Mesothelial cell of epicardium (in vitro differentiated cells): ENCODE data around the gene SLC23A2. TPM values are rescaled to one million over a fixed set of nuclear protein-coding genes. Genes with fewer than 3 reads are reported as not detected.

ENCODE experiments used
- DNase-seq, 2 experiments: peaks; one replicate each; pipeline ENCODE4 v3.0.0; 2021; ENCODE audit warnings: low spot score in 2 of 2; ENCODE audit not compliant: unreplicated experiment in 2 of 2
- H3K27ac Mint-ChIP-seq: 2 replicates; pipeline ENCODE4 v1.8.0; 2021; ENCODE audit warnings: mixed read lengths
- H3K27me3 Mint-ChIP-seq: 2 replicates; pipeline ENCODE4 v1.8.0; 2021; ENCODE audit warnings: low read depth, mixed read lengths
- H3K36me3 Mint-ChIP-seq: 2 replicates; pipeline ENCODE4 v1.8.0; 2021; ENCODE audit warnings: mixed read lengths
- H3K4me1 Mint-ChIP-seq: 2 replicates; pipeline ENCODE4 v1.8.0; 2021; ENCODE audit warnings: mixed read lengths
- H3K4me3 Mint-ChIP-seq: 2 replicates; pipeline ENCODE4 v1.8.0; 2021; ENCODE audit warnings: mild to moderate bottlenecking, moderate library complexity, mixed read lengths
- H3K9me3 Mint-ChIP-seq: 2 replicates; pipeline ENCODE4 v1.8.0; 2021; ENCODE audit warnings: mixed read lengths
- CTCF ChIP-seq: fragments of 200-600 bp; sonication (generic); IDR thresholded peaks from one replicate; pipeline ENCODE4 v1.5.0; 2021; ENCODE audit warnings: antibody characterized with exemption; ENCODE audit not compliant: unreplicated experiment
- total RNA-seq: library from RNA; stranded (reverse); gene quantifications from 3 replicates; pipeline ENCODE4 v1.2.1, GENCODE V29; 2021

The SLC23A2 gene
- total RNA-seq, 1 donor from 2014 or later, result 33.7 TPM

- no peak overlapping the region for H3K4me3 Mint-ChIP-seq
These were observed 106.3 kb downstream of the SLC23A2 start for GRCh38 chr20:4894981-4895381.

GRCh38 chr20:4894409-4894808 lies 106.9 kb downstream of the SLC23A2 start:
- Mint-ChIP-seq H3K9me3 (no peaks in the 10 kb centered on the region), H3K4me1 (peaks cover 4% of the 10 kb centered on the region), H3K36me3 (peaks cover 18% of the 10 kb centered on the region), H3K27ac (no peak overlapping the region), H3K27me3 (no peaks in the 10 kb centered on the region), H3K4me3 (no peak overlapping the region)
- TF ChIP-seq CTCF, result no peak
- DNase-seq, result no peak

More at GRCh38 chr20:4894981-4895381, 106.3 kb downstream of the SLC23A2 start:
- Mint-ChIP-seq H3K9me3 (no peaks in the 10 kb centered on the region), H3K27me3 (no peaks in the 10 kb centered on the region), H3K36me3 (peaks cover 21% of the 10 kb centered on the region), H3K4me1 (peaks cover 4% of the 10 kb centered on the region), H3K27ac (no peak overlapping the region)
- DNase-seq, result no peak
- no peak for TF ChIP-seq CTCF

GRCh38 chr20:4893709-4894108 lies 107.6 kb downstream of the SLC23A2 start:
- DNase-seq, result no peak
- Mint-ChIP-seq H3K9me3 (no peaks in the 10 kb centered on the region), H3K4me1 (peaks cover 4% of the 10 kb centered on the region), H3K36me3 (peaks cover 15% of the 10 kb centered on the region), H3K4me3 (no peak overlapping the region), H3K27me3 (no peaks in the 10 kb centered on the region), H3K27ac (no peak overlapping the region)
- TF ChIP-seq CTCF, result no peak

- Mint-ChIP-seq H3K4me1 (no peaks in the 10 kb centered on the region), H3K27me3 (no peaks in the 10 kb centered on the region), H3K27ac (no peak overlapping the region), H3K4me3 (no peak overlapping the region), H3K9me3 (no peaks in the 10 kb centered on the region), H3K36me3 (peaks cover 14% of the 10 kb centered on the region)
- no peak for TF ChIP-seq CTCF
- DNase-seq, result no peak
These were observed 109.3 kb downstream of the SLC23A2 start for GRCh38 chr20:4891997-4892396.

- no peak for DNase-seq
- H3K9me3 Mint-ChIP-seq, result no peaks in the 10 kb centered on the region
- no peaks in the 10 kb centered on the region for H3K4me1 Mint-ChIP-seq
- TF ChIP-seq CTCF, result no peak
- no peak overlapping the region for H3K4me3 Mint-ChIP-seq
- no peak overlapping the region for H3K27ac Mint-ChIP-seq
- H3K27me3 Mint-ChIP-seq, result no peaks in the 10 kb centered on the region
- H3K36me3 Mint-ChIP-seq, result peaks cover 14% of the 10 kb centered on the region
These were observed 110.0 kb downstream of the SLC23A2 start for GRCh38 chr20:4891190-4891763.

GRCh38 chr20:4889446-4889845 lies 111.9 kb downstream of the SLC23A2 start:
- Mint-ChIP-seq H3K4me1 (no peaks in the 10 kb centered on the region), H3K9me3 (no peaks in the 10 kb centered on the region), H3K36me3 (peaks cover 14% of the 10 kb centered on the region), H3K27ac (no peak overlapping the region), H3K27me3 (no peaks in the 10 kb centered on the region), H3K4me3 (no peak overlapping the region)
- DNase-seq, result no peak
- no peak for TF ChIP-seq CTCF
